IMR-90 (cell line): ENCODE measurements around the gene GAPT. TPM values are rescaled to one million over a fixed set of nuclear protein-coding genes. Genes with fewer than 3 reads are reported as not detected.

Experiments
- ATAC-seq: fragments of 200-7000 bp; cut with Tn5 transposase; 2 replicates; pipeline ENCODE4 v1.9.1; 2020; ENCODE audit warnings: low read depth, mild to moderate bottlenecking, moderate library complexity
- BruUV-seq: library from RNA; stranded (reverse); fragments of 400-500 nt; replicated peaks from 2 replicates; lab custom pipeline; 2021; lab: Mats Ljungman, UMichigan
- CTCF ChIA-PET: fragments of 300-600 bp; formaldehyde crosslinking; extraction: SDS; loops from one replicate; lab custom pipeline; 2021; ENCODE audit warnings: antibody characterized with exemption; lab: Yijun Ruan, JAX
- POLR2A ChIA-PET: fragments of 300-600 bp; sonication (Branson Sonifier 250); formaldehyde crosslinking; loops from one replicate; lab custom pipeline; 2022; ENCODE audit warnings: antibody characterized with exemption; ENCODE audit not compliant: unreplicated experiment; lab: Charles Lee
- DNase-seq: peaks from one replicate; pipeline ENCODE4 v3.0.0; 2013
- H2AFZ ChIP-seq: replicated peaks from 2 replicates; pipeline ENCODE3; 2013; ENCODE audit warnings: low read length, mild to moderate bottlenecking; ENCODE audit not compliant: poor library complexity
- H2AK5ac ChIP-seq: 2 replicates; pipeline ENCODE4 v1.6.1; 2013; ENCODE audit warnings: low read depth, low read length, inconsistent platforms
- H2AK9ac ChIP-seq: replicated peaks from 2 replicates; pipeline ENCODE3; 2013; ENCODE audit warnings: mild to moderate bottlenecking, low read depth, low read length, moderate library complexity; ENCODE audit not compliant: poor library complexity
- H2BK120ac ChIP-seq: 2 replicates; pipeline ENCODE4 v1.6.1; 2013; ENCODE audit warnings: low read depth, low read length, inconsistent platforms
- H2BK15ac ChIP-seq: 3 replicates; pipeline ENCODE4 v1.6.1; 2013; ENCODE audit warnings: low read depth, low read length, inconsistent platforms
- H2BK20ac ChIP-seq: 2 replicates; pipeline ENCODE4 v1.6.1; 2013; ENCODE audit warnings: low read depth, mild to moderate bottlenecking, inconsistent platforms, low read length, moderate library complexity
- H2BK5ac ChIP-seq: 2 replicates; pipeline ENCODE4 v1.6.1; 2013; ENCODE audit warnings: mild to moderate bottlenecking, low read depth, low read length, inconsistent platforms; ENCODE audit not compliant: poor library complexity, severe bottlenecking
- H3K14ac ChIP-seq: replicated peaks from 2 replicates; pipeline ENCODE4 v1.6.1; 2013; ENCODE audit warnings: low read depth, low read length, inconsistent platforms
- H3K18ac ChIP-seq: 2 replicates; pipeline ENCODE4 v1.6.1; 2013; ENCODE audit warnings: low read depth, low read length, control low read depth
- H3K23ac ChIP-seq: 2 replicates; pipeline ENCODE4 v1.6.1; 2013; ENCODE audit warnings: low read depth, low read length, inconsistent platforms
- H3K27ac ChIP-seq: 2 replicates; pipeline ENCODE4 v1.5.1; 2013; ENCODE audit warnings: mild to moderate bottlenecking, control low read depth, low read length; ENCODE audit not compliant: insufficient read depth
- H3K27me3 ChIP-seq: 2 replicates; pipeline ENCODE4 v1.6.1; 2013; ENCODE audit warnings: low read length; ENCODE audit not compliant: control insufficient read depth, insufficient read depth
- H3K36me3 ChIP-seq: 2 replicates; pipeline ENCODE4 v1.6.1; 2013; ENCODE audit warnings: low read length, mixed read lengths; ENCODE audit not compliant: control insufficient read depth, insufficient read depth
- H3K4ac ChIP-seq: 2 replicates; pipeline ENCODE4 v1.6.1; 2013; ENCODE audit warnings: low read depth, low read length, inconsistent platforms
- H3K4me1 ChIP-seq: 2 replicates; pipeline ENCODE4 v1.6.1; 2013; ENCODE audit warnings: low read length, mixed read lengths; ENCODE audit not compliant: control insufficient read depth, insufficient read depth
- H3K4me2 ChIP-seq: 2 replicates; pipeline ENCODE4 v1.6.1; 2013; ENCODE audit warnings: low read depth, mild to moderate bottlenecking, control low read depth, low read length, moderate library complexity
- H3K4me3 ChIP-seq: 2 replicates; pipeline ENCODE4 v1.5.1; 2013; ENCODE audit warnings: low read depth, mild to moderate bottlenecking, control low read depth, low read length, moderate library complexity; ENCODE audit not compliant: insufficient read depth
- H3K56ac ChIP-seq: 2 replicates; pipeline ENCODE4 v1.6.1; 2013; ENCODE audit warnings: low read length, inconsistent platforms; ENCODE audit not compliant: insufficient read depth; ENCODE audit errors: extremely low read depth
- H3K79me1 ChIP-seq, 2 experiments: 2 replicates each; pipeline ENCODE4 v1.6.1; 2013; ENCODE audit warnings: low read length in 2 of 2, inconsistent platforms in 1 of 2, low read depth in 1 of 2
- H3K9ac ChIP-seq: 2 replicates; pipeline ENCODE4 v1.6.1; 2013; ENCODE audit warnings: low read depth, low read length, control low read depth
- H3K9me1 ChIP-seq: 2 replicates; pipeline ENCODE4 v1.6.1; 2013; ENCODE audit warnings: low read length, inconsistent platforms; ENCODE audit not compliant: insufficient read depth
- H3K9me3 ChIP-seq: 2 replicates; pipeline ENCODE4 v1.6.1; 2013; ENCODE audit warnings: low read length; ENCODE audit not compliant: control insufficient read depth, insufficient read depth
- H4K20me1 ChIP-seq: 2 replicates; pipeline ENCODE4 v1.6.1; 2013; ENCODE audit warnings: low read length, inconsistent platforms; ENCODE audit not compliant: insufficient read depth
- H4K5ac ChIP-seq: 2 replicates; pipeline ENCODE4 v1.6.1; 2013; ENCODE audit warnings: mild to moderate bottlenecking, low read depth, low read length, control low read depth
- H4K8ac ChIP-seq, 2 experiments: 2 replicates each; pipeline ENCODE4 v1.6.1; 2013; ENCODE audit warnings: low read depth in 2 of 2, low read length in 2 of 2, control low read depth in 1 of 2, inconsistent platforms in 1 of 2
- H4K91ac ChIP-seq: 2 replicates; pipeline ENCODE4 v1.6.1; 2013; ENCODE audit warnings: low read depth, low read length, inconsistent platforms; ENCODE audit not compliant: insufficient read depth
- BHLHE40 ChIP-seq: fragments of 150-350 bp; IDR thresholded peaks from 2 replicates; pipeline ENCODE4 v1.6.1; 2016; ENCODE audit warnings: mild to moderate bottlenecking, low read depth, low read length
- CEBPB ChIP-seq: IDR thresholded peaks from 2 replicates; pipeline ENCODE4 v1.6.1; 2012; ENCODE audit warnings: low read depth, low read length, improper control_type of control experiment
- ELK1 ChIP-seq: fragments of 150-350 bp; IDR thresholded peaks from 2 replicates; pipeline ENCODE4 v1.6.1; 2016; ENCODE audit warnings: low read depth, mild to moderate bottlenecking, low read length, moderate library complexity, borderline replicate concordance
- MAFK ChIP-seq: IDR thresholded peaks from 2 replicates; pipeline ENCODE4 v1.6.1; 2012; ENCODE audit warnings: low read depth, low read length, improper control_type of control experiment
- POLR2A ChIP-seq: IDR thresholded peaks from 2 replicates; pipeline ENCODE4 v1.6.1; 2012; ENCODE audit warnings: mild to moderate bottlenecking, low read depth, low read length
- RFX5 ChIP-seq: IDR thresholded peaks from 2 replicates; pipeline ENCODE4 v1.8.0; 2012; ENCODE audit warnings: low read depth, mild to moderate bottlenecking, low read length, moderate library complexity
- SMC3 ChIP-seq: fragments of 150-350 bp; IDR thresholded peaks from 2 replicates; pipeline ENCODE4 v1.6.1; 2016; ENCODE audit warnings: low read depth, mild to moderate bottlenecking, antibody characterized with exemption, low read length, moderate library complexity
- WGBS, 2 experiments: methylation state at CpG; one replicate each; pipeline versions ENCODE4 v1.1.5 to v1.1.7; 2013; ENCODE audit warnings: missing lambda C conversion rate in 2 of 2; ENCODE audit not compliant: insufficient read length in 1 of 2; ENCODE audit errors: extremely low coverage in 2 of 2; 5-methylcytosine and 5-hydroxymethylcytosine counted together
- dilution Hi-C: fragments of 300-500 bp; cut with HindIII; formaldehyde crosslinking; loops from one replicate; pipeline ENCODE4 v1.14.3; 2018; ENCODE audit warnings: low sequenced_read_pairs; ENCODE audit not compliant: unreplicated experiment
- in situ Hi-C: fragments of 300-500 bp; cut with MboI; formaldehyde crosslinking; loops from 3 replicates; pipeline ENCODE4 v1.14.3; 2019; ENCODE audit warnings: low sequenced_read_pairs, inconsistent platforms, mixed read lengths
- intact Hi-C: fragments of 100-400 bp; cut with micrococcal nuclease; formaldehyde crosslinking; loops from 2 replicates; pipeline ENCODE4 v1.10.0; 2022
- polyA plus RNA-seq, 3 experiments: library from polyadenylated mRNA; depleted of rRNA; stranded (reverse); fragments of >200 nt; gene quantifications; 2 replicates each; pipeline ENCODE4 v1.2.3, GENCODE V29; 2012; ENCODE audit warnings: low replicate concordance in 1 of 3
- total RNA-seq: library from RNA; depleted of rRNA; stranded (reverse); fragments of >200 nt; gene quantifications from 2 replicates; pipeline ENCODE4 v1.2.3, GENCODE V29; 2012

GAPT gene
- total and polyA plus RNA-seq, 2 of the 4 experiments (the other 2 are of a cell fraction) = not detected

- Histone ChIP-seq H4K20me1 (peaks cover 15% of the 10 kb centered on the region), H2BK5ac (no peak overlapping the region), H3K18ac (no peak overlapping the region), H2BK20ac (no peak overlapping the region), H4K5ac (no peak overlapping the region), H3K4me1 (no peaks in the 10 kb centered on the region; the same call in 1 of the 2 replicates), H4K91ac (no peak overlapping the region), H2BK120ac (no peak overlapping the region), H3K4me3 (no peak overlapping the region), H3K27ac (no peak overlapping the region), H3K9me3 (peaks cover 3% of the 10 kb centered on the region; the same call in 1 of the 2 replicates), H2AK5ac (no peak overlapping the region), H2AK9ac (no peak overlapping the region), H3K23ac (no peak overlapping the region), H3K4me2 (no peak overlapping the region), H2BK15ac (no peak overlapping the region), H3K14ac (no peak overlapping the region), H3K79me1 (peaks cover 8% of the 10 kb centered on the region in 2 experiments), H3K27me3 (no peaks in the 10 kb centered on the region), H3K56ac (no peak overlapping the region), H2AFZ (no peak overlapping the region), H3K9me1 (no peaks in the 10 kb centered on the region), H3K9ac (no peak overlapping the region), H3K4ac (no peak overlapping the region), H4K8ac (no peak overlapping the region), H3K36me3 (peaks cover 25% of the 10 kb centered on the region)
- WGBS, 2 experiments = 100% methylated on average over 1 of the region's 3 CpGs; no CpG with 5 or more reads in 1 of the 2 experiments
- dilution Hi-C loops = no loop called here
- DNase-seq (no peak), ATAC-seq (no peak)
- in situ Hi-C loops = loop anchor here (5.0 to 25.0 kb wide), 3 partner anchors 558 to 1538 kb away; partner anchors contain the start of gene SETD9
- intact Hi-C loops = no loop called here
- ChIA-PET POLR2A (interaction anchor here (0.6 kb wide), 2 partner anchors 43 to 675 kb away, joined by 3 to 4 read pairs; no protein-coding TSS in a partner anchor), CTCF (interaction anchor here (0.7 to 1.0 kb wide), 2 partner anchors 560 to 562 kb away, joined by 3 read pairs; no protein-coding TSS in a partner anchor)
- BruUV-seq = no TSS peak
- no peak for TF ChIP-seq RFX5
- no peak for TF ChIP-seq ELK1
- TF ChIP-seq CEBPB = no peak
- no peak for TF ChIP-seq MAFK
- no peak for TF ChIP-seq BHLHE40
- no peak for TF ChIP-seq SMC3
- no peak for TF ChIP-seq POLR2A
Measured at GRCh38 chr5:58450018-58450417, 41.2 kb upstream of the GAPT start.
